ENCODE measurements around the gene TMEM17.

Gene TMEM17

GRCh38 chr2:62469114-62469513, 36.9 kb downstream of the TMEM17 start:
- Histone ChIP-seq H2BK15ac (ENCODE audit: low read length) (no peak overlapping the region), H3K79me1 (ENCODE audit: low read depth, low read length) (no peaks in the 10 kb centered on the region), H2AFZ (ENCODE audit: low read length) (no peak overlapping the region), H3K27me3 (ENCODE audit: control insufficient read depth in 3 of 3, insufficient read depth in 3 of 3, low read depth in 1 of 3, low read length in 3 of 3) (no peaks in the 10 kb centered on the region), H3K9me3 (replicated peaks in 1 of 2; ENCODE audit: control insufficient read depth in 2 of 2, insufficient read depth in 1 of 2, low read depth in 1 of 2, low read length in 2 of 2) (peaks cover 0 to 1% of the 10 kb centered on the region in 2 donors), H2BK5ac (ENCODE audit: low read length) (no peak overlapping the region), H2BK12ac (ENCODE audit: low read length) (no peak overlapping the region), H3K4ac (ENCODE audit: low read length) (no peak overlapping the region), H4K8ac (ENCODE audit: low read depth, low read length) (no peak overlapping the region), H3K4me3 (ENCODE audit: low read length in 2 of 2) (no peak overlapping the region), H2BK120ac (ENCODE audit: low read depth, low read length) (no peak overlapping the region), H4K91ac (ENCODE audit: low read depth, low read length, poor library complexity) (no peak overlapping the region), H3K23ac (ENCODE audit: low read depth, low read length, poor library complexity) (no peak overlapping the region), H3K4me2 (ENCODE audit: insufficient read depth, low read length, poor library complexity, severe bottlenecking) (no peak overlapping the region), H3K18ac (ENCODE audit: low read length) (no peak overlapping the region), H3K27ac (replicated peaks; ENCODE audit: low read length) (no peak overlapping the region), H3K4me1 (ENCODE audit: control insufficient read depth in 2 of 2, insufficient read depth in 1 of 2, low read depth in 1 of 2, low read length in 2 of 2) (peaks cover 9 to 13% of the 10 kb centered on the region in 2 donors), H3K14ac (ENCODE audit: low read length) (no peak overlapping the region), H3K36me3 (replicated peaks in 1 of 2; ENCODE audit: control insufficient read depth in 2 of 2, insufficient read depth in 2 of 2, low read length in 2 of 2) (no peaks in the 10 kb centered on the region), H3K9ac (ENCODE audit: low read depth, low read length, poor library complexity) (no peak overlapping the region), H2AK5ac (ENCODE audit: low read depth, low read length) (no peak overlapping the region)
- DNase-seq (ENCODE audit: low spot score), result no peak
- WGBS, 2 donors (ENCODE audit: extremely low coverage in 2 of 2, insufficient read length in 2 of 2, insufficient replicate concordance in 1 of 2), result no CpG with 5 or more reads among the region's 1 CpG

- Histone ChIP-seq H3K9ac (ENCODE audit: low read depth, low read length, poor library complexity) (no peak overlapping the region), H4K91ac (ENCODE audit: low read depth, low read length, poor library complexity) (no peak overlapping the region), H3K79me1 (ENCODE audit: low read depth, low read length) (no peaks in the 10 kb centered on the region), H2BK15ac (ENCODE audit: low read length) (no peak overlapping the region), H2BK5ac (ENCODE audit: low read length) (no peak overlapping the region), H3K18ac (ENCODE audit: low read length) (no peak overlapping the region), H3K14ac (ENCODE audit: low read length) (no peak overlapping the region), H3K36me3 (replicated peaks in 1 of 2; ENCODE audit: control insufficient read depth in 2 of 2, insufficient read depth in 2 of 2, low read length in 2 of 2) (no peaks in the 10 kb centered on the region), H2AK5ac (ENCODE audit: low read depth, low read length) (no peak overlapping the region), H3K27ac (replicated peaks; ENCODE audit: low read length) (no peak overlapping the region), H4K8ac (ENCODE audit: low read depth, low read length) (no peak overlapping the region), H3K4me3 (ENCODE audit: low read length in 2 of 2) (no peak overlapping the region), H3K9me3 (replicated peaks in 1 of 2; ENCODE audit: control insufficient read depth in 2 of 2, insufficient read depth in 1 of 2, low read depth in 1 of 2, low read length in 2 of 2) (peaks cover 0 to 1% of the 10 kb centered on the region in 2 donors), H3K23ac (ENCODE audit: low read depth, low read length, poor library complexity) (no peak overlapping the region), H3K4me2 (ENCODE audit: insufficient read depth, low read length, poor library complexity, severe bottlenecking) (no peak overlapping the region), H2BK12ac (ENCODE audit: low read length) (no peak overlapping the region), H2AFZ (ENCODE audit: low read length) (peak overlapping the region; percentile 44), H3K4ac (ENCODE audit: low read length) (no peak overlapping the region), H3K4me1 (ENCODE audit: control insufficient read depth in 2 of 2, insufficient read depth in 1 of 2, low read depth in 1 of 2, low read length in 2 of 2) (peaks cover 10 to 13% of the 10 kb centered on the region in 2 donors), H2BK120ac (ENCODE audit: low read depth, low read length) (no peak overlapping the region), H3K27me3 (ENCODE audit: control insufficient read depth in 3 of 3, insufficient read depth in 3 of 3, low read depth in 1 of 3, low read length in 3 of 3) (no peaks in the 10 kb centered on the region)
- WGBS, 2 donors (ENCODE audit: extremely low coverage in 2 of 2, insufficient read length in 2 of 2, insufficient replicate concordance in 1 of 2), result no CpG with 5 or more reads among the region's 8 CpGs
- DNase-seq (ENCODE audit: low spot score), result no peak
These were observed 38.3 kb downstream of the TMEM17 start for GRCh38 chr2:62467475-62468321.

DNA sequence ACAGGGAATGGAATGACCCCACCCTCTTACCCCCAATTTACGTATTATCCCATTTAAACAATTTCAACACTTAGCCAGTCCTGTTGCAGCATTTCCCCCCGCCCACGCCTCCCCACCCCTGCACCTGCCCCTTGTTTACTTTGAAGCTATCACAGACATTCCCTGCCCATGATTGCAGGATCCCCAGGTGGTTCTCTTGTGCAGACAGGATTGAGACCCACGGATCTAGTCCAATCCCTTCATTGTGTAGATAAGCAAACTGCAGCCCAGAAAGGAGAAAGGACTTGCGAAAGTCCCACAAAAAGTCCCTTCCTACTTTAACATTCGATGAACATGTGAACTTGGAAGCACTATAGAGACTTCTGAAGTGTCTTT, 38.9 kb downstream of the TMEM17 start:
- WGBS, 2 donors (ENCODE audit: extremely low coverage in 2 of 2, insufficient read length in 2 of 2, insufficient replicate concordance in 1 of 2), result no CpG with 5 or more reads among the region's 6 CpGs
- H2BK120ac ChIP-seq (ENCODE audit: low read depth, low read length), result no peak overlapping the region
- peaks cover 11 to 13% of the 10 kb centered on the region in 2 donors for H3K4me1 ChIP-seq (ENCODE audit: control insufficient read depth in 2 of 2, insufficient read depth in 1 of 2, low read depth in 1 of 2, low read length in 2 of 2)
- DNase-seq (ENCODE audit: low spot score), result no peak
- H4K91ac ChIP-seq (ENCODE audit: low read depth, low read length, poor library complexity), result no peak overlapping the region
- H3K9me3 ChIP-seq (replicated peaks in 1 of 2; ENCODE audit: control insufficient read depth in 2 of 2, insufficient read depth in 1 of 2, low read depth in 1 of 2, low read length in 2 of 2), result peaks cover 0 to 1% of the 10 kb centered on the region in 2 donors
- no peak overlapping the region for H3K14ac ChIP-seq (ENCODE audit: low read length)
- no peak overlapping the region for H2AK5ac ChIP-seq (ENCODE audit: low read depth, low read length)
- H2BK15ac ChIP-seq (ENCODE audit: low read length), result no peak overlapping the region
- peak overlapping the region; percentile 44 for H2AFZ ChIP-seq (ENCODE audit: low read length)
- H3K36me3 ChIP-seq (replicated peaks in 1 of 2; ENCODE audit: control insufficient read depth in 2 of 2, insufficient read depth in 2 of 2, low read length in 2 of 2), result no peaks in the 10 kb centered on the region
- no peak overlapping the region for H2BK5ac ChIP-seq (ENCODE audit: low read length)
- no peaks in the 10 kb centered on the region for H3K27me3 ChIP-seq (ENCODE audit: control insufficient read depth in 3 of 3, insufficient read depth in 3 of 3, low read depth in 1 of 3, low read length in 3 of 3)
- no peak overlapping the region for H3K4me3 ChIP-seq (ENCODE audit: low read length in 2 of 2)
- no peak overlapping the region for H3K4ac ChIP-seq (ENCODE audit: low read length)
- no peaks in the 10 kb centered on the region for H3K79me1 ChIP-seq (ENCODE audit: low read depth, low read length)
- H3K23ac ChIP-seq (ENCODE audit: low read depth, low read length, poor library complexity), result no peak overlapping the region
- H2BK12ac ChIP-seq (ENCODE audit: low read length), result no peak overlapping the region
- H3K9ac ChIP-seq (ENCODE audit: low read depth, low read length, poor library complexity), result no peak overlapping the region
- H3K4me2 ChIP-seq (ENCODE audit: insufficient read depth, low read length, poor library complexity, severe bottlenecking), result no peak overlapping the region
- no peak overlapping the region for H3K27ac ChIP-seq (replicated peaks; ENCODE audit: low read length)
- H3K18ac ChIP-seq (ENCODE audit: low read length), result no peak overlapping the region
- H4K8ac ChIP-seq (ENCODE audit: low read depth, low read length), result no peak overlapping the region

DNA sequence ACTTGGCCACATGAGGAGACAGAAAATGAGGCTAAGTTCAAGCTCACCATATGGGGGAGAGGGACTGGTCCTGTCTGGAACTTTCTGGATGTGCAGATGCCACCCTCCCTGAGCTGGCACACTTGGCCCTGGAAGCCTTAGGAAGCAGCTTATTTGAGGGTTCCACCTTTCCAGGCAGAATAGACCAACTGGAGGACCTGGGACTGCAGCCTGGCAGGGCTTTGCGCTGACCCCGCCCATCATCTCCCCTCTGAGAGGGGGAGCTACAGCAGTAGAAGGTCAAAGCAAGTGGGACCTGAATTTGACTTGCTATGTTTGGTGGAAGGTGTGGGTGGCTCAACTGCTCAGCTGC, 39.5 kb downstream of the TMEM17 start:
- peak overlapping the region; percentile 0 for H3K23ac ChIP-seq (ENCODE audit: low read depth, low read length, poor library complexity)
- H3K27ac ChIP-seq (replicated peaks; ENCODE audit: low read length), result peak overlapping the region; percentile 18
- WGBS, 2 donors (ENCODE audit: extremely low coverage in 2 of 2, insufficient read length in 2 of 2, insufficient replicate concordance in 1 of 2), result no CpG with 5 or more reads among the region's 2 CpGs

More for the DNA sequence above, 39.5 kb downstream of the TMEM17 start:
- Histone ChIP-seq H4K8ac (ENCODE audit: low read depth, low read length) (no peak overlapping the region), H3K18ac (ENCODE audit: low read length) (peak overlapping the region; percentile 79), H2BK5ac (ENCODE audit: low read length) (no peak overlapping the region), H2BK120ac (ENCODE audit: low read depth, low read length) (no peak overlapping the region), H3K4me1 (ENCODE audit: control insufficient read depth in 2 of 2, insufficient read depth in 1 of 2, low read depth in 1 of 2, low read length in 2 of 2) (peaks cover 11 to 13% of the 10 kb centered on the region in 2 donors), H3K4me3 (ENCODE audit: low read length in 2 of 2) (no peak overlapping the region), H3K9me3 (replicated peaks in 1 of 2; ENCODE audit: control insufficient read depth in 2 of 2, insufficient read depth in 1 of 2, low read depth in 1 of 2, low read length in 2 of 2) (peaks cover 0 to 1% of the 10 kb centered on the region in 2 donors), H2AFZ (ENCODE audit: low read length) (peak overlapping the region; percentile 75), H3K4ac (ENCODE audit: low read length) (no peak overlapping the region), H2AK5ac (ENCODE audit: low read depth, low read length) (peak overlapping the region; percentile 65), H3K36me3 (replicated peaks in 1 of 2; ENCODE audit: control insufficient read depth in 2 of 2, insufficient read depth in 2 of 2, low read length in 2 of 2) (no peaks in the 10 kb centered on the region), H3K4me2 (ENCODE audit: insufficient read depth, low read length, poor library complexity, severe bottlenecking) (no peak overlapping the region), H4K91ac (ENCODE audit: low read depth, low read length, poor library complexity) (no peak overlapping the region), H3K27me3 (ENCODE audit: control insufficient read depth in 3 of 3, insufficient read depth in 3 of 3, low read depth in 1 of 3, low read length in 3 of 3) (no peaks in the 10 kb centered on the region), H3K79me1 (ENCODE audit: low read depth, low read length) (no peaks in the 10 kb centered on the region), H3K9ac (ENCODE audit: low read depth, low read length, poor library complexity) (no peak overlapping the region), H3K14ac (ENCODE audit: low read length) (no peak overlapping the region), H2BK12ac (ENCODE audit: low read length) (no peak overlapping the region), H2BK15ac (ENCODE audit: low read length) (no peak overlapping the region)
- DNase-seq (ENCODE audit: low spot score), result no peak

Data from neuronal stem cell (in vitro differentiated cells).